Measurements from ENCODE around the gene NAGS. TPM values are rescaled to one million over a fixed set of nuclear protein-coding genes. Genes with fewer than 3 reads are reported as not detected.

Gene NAGS
- total and polyA plus RNA-seq, 8 donors, result 0.09 to 1.8 (median 0.48) TPM

GRCh38 chr17:43979011-43979410, 25.4 kb upstream of the NAGS start:
- Histone ChIP-seq H3K27ac (no peak overlapping the region), H3K36me3 (no peaks in the 10 kb centered on the region), H3K4me3 (no peak overlapping the region), H3K9me3 (no peaks in the 10 kb centered on the region), H3K27me3 (peaks cover 0 to 9% (median 0%) of the 10 kb centered on the region in 4 donors), H3K4me1 (peaks cover 0 to 4% (median 0%) of the 10 kb centered on the region in 3 donors)
- no peak for FAIRE-seq
- intact Hi-C loops (cut with DNase I), result no loop called here
- no peak for DNase-seq
- no peak for TF ChIP-seq CTCF (IDR thresholded peaks at IDR 0.05)
- no peak for ATAC-seq
- WGBS, 2 donors, result 80 to 81% methylated on average over 7 of the region's 7 CpGs

- no peak for ATAC-seq
- no peak for TF ChIP-seq CTCF (IDR thresholded peaks at IDR 0.05)
- FAIRE-seq, result no peak
- no peaks in the 10 kb centered on the region for H3K36me3 ChIP-seq
- no peak overlapping the region for H3K4me3 ChIP-seq
- H3K27ac ChIP-seq, result no peak overlapping the region
- 77 to 78% methylated on average over 4 of the region's 4 CpGs for WGBS, 2 donors
- H3K4me1 ChIP-seq, result peaks cover 0 to 5% (median 0%) of the 10 kb centered on the region in 3 donors
- H3K27me3 ChIP-seq, result peaks cover 0 to 9% (median 0%) of the 10 kb centered on the region in 4 donors
- DNase-seq, result no peak
- intact Hi-C loops (cut with DNase I), result no loop called here
- H3K9me3 ChIP-seq, result no peaks in the 10 kb centered on the region
These were observed 24.8 kb upstream of the NAGS start for GRCh38 chr17:43979671-43980070.

- intact Hi-C loops (cut with DNase I), result no loop called here
- ATAC-seq, result no peak
- DNase-seq, result no peak
- Histone ChIP-seq H3K4me1 (peaks cover 0 to 5% (median 0%) of the 10 kb centered on the region in 3 donors), H3K36me3 (no peaks in the 10 kb centered on the region), H3K4me3 (no peak overlapping the region), H3K9me3 (no peaks in the 10 kb centered on the region), H3K27me3 (peaks cover 0 to 9% (median 0%) of the 10 kb centered on the region in 4 donors), H3K27ac (no peak overlapping the region)
- 74 to 86% methylated on average over 2 of the region's 2 CpGs for WGBS, 2 donors
- no peak for FAIRE-seq
- no peak for TF ChIP-seq CTCF (IDR thresholded peaks at IDR 0.05)
These were observed 22.3 kb upstream of the NAGS start for GRCh38 chr17:43982171-43982570.

- Histone ChIP-seq H3K36me3 (no peaks in the 10 kb centered on the region), H3K9me3 (no peaks in the 10 kb centered on the region), H3K4me1 (peaks cover 0 to 5% (median 0%) of the 10 kb centered on the region in 3 donors), H3K27ac (no peak overlapping the region), H3K4me3 (peak overlapping the region in 2 of 4 donors; percentile 32 to 49), H3K27me3 (peaks cover 0 to 9% (median 0%) of the 10 kb centered on the region in 4 donors)
- WGBS, 2 donors, result 11 to 29% methylated on average over 5 of the region's 5 CpGs
- ATAC-seq, result peak in 1 of 4 donors; percentile 42
- intact Hi-C loops (cut with DNase I), result no loop called here
- no peak for FAIRE-seq
- no peak for DNase-seq
- no peak for TF ChIP-seq CTCF (IDR thresholded peaks at IDR 0.05)
These were observed 21.3 kb upstream of the NAGS start for GRCh38 chr17:43983196-43983514.

- intact Hi-C loops (cut with DNase I), result no loop called here
- peak overlapping the region; percentile 7 to 49 (median 22) for H3K4me3 ChIP-seq
- H3K36me3 ChIP-seq, result no peaks in the 10 kb centered on the region
- FAIRE-seq, result no peak
- no peak for TF ChIP-seq CTCF (IDR thresholded peaks at IDR 0.05)
- H3K4me1 ChIP-seq, result peaks cover 0 to 5% (median 0%) of the 10 kb centered on the region in 3 donors
- H3K27me3 ChIP-seq, result peaks cover 0 to 9% (median 0%) of the 10 kb centered on the region in 4 donors
- ATAC-seq, result peak; percentile 74 to 91 (median 86)
- DNase-seq, result peak in 5 of 6 donors; percentile 14 to 86 (median 42)
- H3K27ac ChIP-seq, result no peak overlapping the region
- WGBS, 2 donors, result 3 to 4% methylated on average over 58 to 78 of the region's 78 CpGs
- H3K9me3 ChIP-seq, result no peaks in the 10 kb centered on the region
These were observed 20.7 kb upstream of the NAGS start for GRCh38 chr17:43983515-43984411.
